Measurements from ENCODE around the gene AMBN. TPM values are rescaled to one million over a fixed set of nuclear protein-coding genes. Genes with fewer than 3 reads are reported as not detected.
A peak's percentile ranks its signal among the peaks of the same experiment; 100 is the strongest.

AMBN gene
- total and polyA plus RNA-seq, 9 of the 15 experiments (the other 6 are each of a cell fraction or from before 2014, with no cell fraction given) = 0.03 to 0.09 (median 0.07) TPM; not detected in 6

DNA sequence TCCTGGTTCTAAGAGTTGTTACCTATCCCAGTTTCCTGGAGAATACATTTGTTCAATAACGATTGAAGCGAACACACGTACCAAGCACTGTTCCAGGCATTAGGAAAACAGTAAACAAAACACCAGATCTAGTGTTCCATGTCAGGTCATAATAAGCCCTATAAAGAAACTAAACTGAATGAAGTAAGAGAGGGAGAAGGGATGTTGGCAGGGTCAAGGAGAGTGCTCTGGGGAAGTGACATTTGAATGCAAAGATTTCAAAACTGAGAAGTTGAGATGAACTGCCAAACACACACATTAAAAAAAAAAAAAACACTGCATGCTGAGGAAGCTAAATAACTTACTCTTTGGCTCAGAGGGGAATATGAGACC is 22.1 kb downstream of the AMBN start:
- FAIRE-seq = no peak

More for the DNA sequence above, 22.1 kb downstream of the AMBN start:
- intact Hi-C loops (cut with micrococcal nuclease) = no loop called here
- H3K4me3 ChIP-seq = no peak overlapping the region
- POLR2A ChIA-PET = interaction anchor here (1.2 to 1.3 kb wide), 2 partner anchors 8 to 20 kb away, joined by 3 to 4 read pairs; no protein-coding TSS in a partner anchor
- peaks cover 0 to 4% of the 10 kb centered on the region in 2 experiments; a peak in 1 of 5 replicates for H3K4me1 ChIP-seq (replicated peaks in 1 of 2; ENCODE audit: control insufficient read depth in 2 of 2, insufficient read depth in 2 of 2, low read length in 2 of 2)
- ATAC-seq (peak; percentile 35; the same call in 2 of the 3 replicates), DNase-seq (ENCODE audit: extremely low read depth in 1 of 4, low spot score in 3 of 4) (no peak)
- H3K9me3 ChIP-seq (replicated peaks; ENCODE audit: control insufficient read depth, insufficient read depth, low read depth, low read length) = no peaks in the 10 kb centered on the region
- no TSS peak for BruUV-seq (replicated peaks)
- no peak for TF ChIP-seq CBX5 (IDR thresholded peaks at IDR 0.05; ENCODE audit: borderline replicate concordance, low read depth)
- no peak for TF ChIP-seq RBBP5 (IDR thresholded peaks at IDR 0.05; ENCODE audit: borderline replicate concordance, insufficient read depth, low read length, poor library complexity, severe bottlenecking)
- no peak for TF ChIP-seq RFX5 (IDR thresholded peaks at IDR 0.05; ENCODE audit: low read depth, low read length)
- TF ChIP-seq, protein P1, sequence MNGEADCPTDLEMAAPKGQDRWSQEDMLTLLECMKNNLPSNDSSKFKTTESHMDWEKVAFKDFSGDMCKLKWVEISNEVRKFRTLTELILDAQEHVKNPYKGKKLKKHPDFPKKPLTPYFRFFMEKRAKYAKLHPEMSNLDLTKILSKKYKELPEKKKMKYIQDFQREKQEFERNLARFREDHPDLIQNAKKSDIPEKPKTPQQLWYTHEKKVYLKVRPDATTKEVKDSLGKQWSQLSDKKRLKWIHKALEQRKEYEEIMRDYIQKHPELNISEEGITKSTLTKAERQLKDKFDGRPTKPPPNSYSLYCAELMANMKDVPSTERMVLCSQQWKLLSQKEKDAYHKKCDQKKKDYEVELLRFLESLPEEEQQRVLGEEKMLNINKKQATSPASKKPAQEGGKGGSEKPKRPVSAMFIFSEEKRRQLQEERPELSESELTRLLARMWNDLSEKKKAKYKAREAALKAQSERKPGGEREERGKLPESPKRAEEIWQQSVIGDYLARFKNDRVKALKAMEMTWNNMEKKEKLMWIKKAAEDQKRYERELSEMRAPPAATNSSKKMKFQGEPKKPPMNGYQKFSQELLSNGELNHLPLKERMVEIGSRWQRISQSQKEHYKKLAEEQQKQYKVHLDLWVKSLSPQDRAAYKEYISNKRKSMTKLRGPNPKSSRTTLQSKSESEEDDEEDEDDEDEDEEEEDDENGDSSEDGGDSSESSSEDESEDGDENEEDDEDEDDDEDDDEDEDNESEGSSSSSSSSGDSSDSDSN (IDR thresholded peaks at IDR 0.05; ENCODE audit: borderline replicate concordance in 1 of 2, low read depth in 2 of 2, low read length in 2 of 2) = no peak
- no peak for TF ChIP-seq TFAM (CRISPR knock-in tag; conservative IDR thresholded peaks at IDR 0.05)
- no peak for TF ChIP-seq RCOR1 (IDR thresholded peaks at IDR 0.05; ENCODE audit: borderline replicate concordance in 1 of 2, low read depth in 2 of 2, low read length in 2 of 2)
- no peak for TF ChIP-seq ZNF75A (CRISPR knock-in tag; IDR thresholded peaks at IDR 0.05)
- TF ChIP-seq ZNF165 (CRISPR knock-in tag; IDR thresholded peaks at IDR 0.05; ENCODE audit: borderline replicate concordance) = no peak
- no peak for TF ChIP-seq DMBX1 (CRISPR knock-in tag; IDR thresholded peaks at IDR 0.05; ENCODE audit: borderline replicate concordance)
- TF ChIP-seq SRSF7 (optimal IDR thresholded peaks at IDR 0.05; ENCODE audit: low read depth, low read length) = no peak
- TF ChIP-seq MYNN (IDR thresholded peaks at IDR 0.05) = no peak
- no peak for TF ChIP-seq MYNN (CRISPR knock-in tag; IDR thresholded peaks at IDR 0.05)
- no peaks in the 10 kb centered on the region for H4K20me1 ChIP-seq (replicated peaks; ENCODE audit: control insufficient read depth, insufficient read depth, low read length)
- CTCF ChIA-PET (ENCODE audit: low intra/inter-chr PET ratio) = no interaction called here
- peak overlapping the region; percentile 72 for H2AFZ ChIP-seq (ENCODE audit: low read depth, low read length)
- 34% methylated on average over 3 of the region's 3 CpGs for WGBS (ENCODE audit: insufficient coverage, low coverage, missing lambda C conversion rate)
- H3K27ac ChIP-seq (ENCODE audit: extremely low read depth, low read depth, low read length) = no peak overlapping the region
- H3K36me3 ChIP-seq (ENCODE audit: control insufficient read depth, insufficient read depth, low read length) = no peaks in the 10 kb centered on the region
- no peaks in the 10 kb centered on the region; a peak in 1 of 5 replicates for H3K27me3 ChIP-seq (ENCODE audit: control insufficient read depth in 2 of 2, insufficient read depth in 2 of 2, low read length in 2 of 2)
- no peaks in the 10 kb centered on the region for H3K79me2 ChIP-seq (ENCODE audit: control insufficient read depth, insufficient read depth, low read length)
- peak overlapping the region; percentile 20; the same call in 1 of the 2 replicates for H3K4me2 ChIP-seq (ENCODE audit: insufficient read depth, low read length)
- H3K9me1 ChIP-seq (ENCODE audit: control insufficient read depth, insufficient read depth, low read length) = no peaks in the 10 kb centered on the region
- no peak overlapping the region for H3K9ac ChIP-seq (ENCODE audit: insufficient read depth in 1 of 2, low read depth in 2 of 2, low read length in 2 of 2)
- in situ Hi-C loops (cut with MboI) = loop anchor here (25.0 kb wide), 1 partner anchor 1098 kb away; no protein-coding TSS in a partner anchor

Measured in K562 (cell line).